ENCODE results near the gene DCAF11.

DNA sequence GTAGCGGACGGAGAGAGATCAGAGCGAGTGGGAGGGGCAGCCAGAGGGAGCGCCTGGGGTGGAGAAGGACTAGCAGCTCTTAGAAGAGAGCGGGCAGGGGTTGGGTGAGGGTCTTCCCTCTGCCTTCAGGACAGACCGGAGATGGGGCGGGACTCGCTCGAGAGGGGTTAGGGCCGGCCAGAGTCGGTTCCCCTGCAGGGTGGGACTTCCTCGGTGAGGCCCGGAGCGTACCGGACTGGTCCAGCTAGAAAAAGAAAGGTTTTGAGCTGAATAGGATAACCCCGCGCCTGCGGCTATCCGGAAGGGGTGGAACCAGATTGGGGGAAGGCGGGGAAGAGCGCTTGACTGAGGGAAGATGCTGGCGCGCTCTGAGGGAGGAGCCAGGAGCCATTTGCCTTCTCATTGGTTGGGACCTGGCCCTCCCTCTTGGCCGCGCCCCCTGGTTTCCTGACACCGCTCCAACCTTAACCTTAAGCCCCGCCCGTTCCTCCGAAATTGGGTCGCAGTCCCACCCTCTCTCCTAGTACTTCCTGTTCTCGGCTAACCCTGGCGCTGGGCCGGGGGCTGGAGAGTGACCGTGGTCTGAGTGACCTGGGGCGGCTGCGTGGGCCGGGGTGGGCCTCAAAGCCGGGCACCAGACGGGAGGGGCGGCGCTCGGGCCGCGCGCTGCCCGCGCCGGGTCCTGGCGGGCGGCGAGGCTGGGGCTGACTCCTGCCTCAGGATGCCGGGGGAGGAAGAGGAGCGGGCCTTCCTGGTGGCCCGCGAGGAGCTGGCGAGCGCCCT is 32.6 kb downstream of the DCAF11 start, which contains the start of gene RNF31:
- TF ChIP-seq CTCF (IDR thresholded peaks at IDR 0.05; ENCODE audit: insufficient read depth, low read length, poor library complexity, severe bottlenecking) (no peak), EZH2phosphoT487 (conservative IDR thresholded peaks at IDR 0.05; ENCODE audit: low read length) (no peak)
